MCF 10A (cell line): Measurements from ENCODE around the gene ALDH9A1. TPM values are rescaled to one million over a fixed set of nuclear protein-coding genes. Genes with fewer than 3 reads are reported as not detected.
A peak's percentile ranks its signal among the peaks of the same experiment; 100 is the strongest.
"Not testable (repeated sequence)": the region's sequence is repeated elsewhere in the genome, so short reads cannot be mapped to it uniquely, and the experiment has no call there.

Experiments
- BruUV-seq: library from RNA; stranded (reverse); fragments of 400-500 nt; replicated peaks from 2 replicates; lab custom pipeline; 2021; lab: Mats Ljungman, UMichigan
- CTCF ChIA-PET: fragments of 300-600 bp; sonication (Branson Sonifier 250); formaldehyde crosslinking; extraction: SDS; loops from one replicate; lab custom pipeline; 2021; ENCODE audit warnings: antibody characterized with exemption, inconsistent platforms; lab: Yijun Ruan, JAX
- POLR2A ChIA-PET: fragments of 300-600, 350-650 bp; sonication (Branson Sonifier 250); formaldehyde crosslinking; extraction: SDS; loops from one replicate; lab custom pipeline; 2020; ENCODE audit warnings: antibody characterized with exemption, inconsistent platforms; lab: Yijun Ruan, JAX
- DNase-seq: peaks from one replicate; pipeline ENCODE4 v3.0.0-alpha.2; 2018; ENCODE audit not compliant: unreplicated experiment
- H3K27ac Mint-ChIP-seq: one replicate; pipeline ENCODE4 v1.8.0; 2022; ENCODE audit warnings: mild to moderate bottlenecking, low read depth, mixed read lengths; ENCODE audit not compliant: unreplicated experiment
- H3K27me3 Mint-ChIP-seq: one replicate; pipeline ENCODE4 v1.8.0; 2022; ENCODE audit warnings: mixed read lengths; ENCODE audit not compliant: insufficient read depth, unreplicated experiment
- H3K36me3 Mint-ChIP-seq: one replicate; pipeline ENCODE4 v1.8.0; 2022; ENCODE audit warnings: mild to moderate bottlenecking, moderate library complexity, mixed read lengths; ENCODE audit not compliant: insufficient read depth, unreplicated experiment
- H3K4me1 Mint-ChIP-seq: one replicate; pipeline ENCODE4 v1.8.0; 2022; ENCODE audit warnings: mixed read lengths; ENCODE audit not compliant: insufficient read depth, unreplicated experiment
- H3K4me3 Mint-ChIP-seq: one replicate; pipeline ENCODE4 v1.8.0; 2022; ENCODE audit warnings: mild to moderate bottlenecking, moderate library complexity, mixed read lengths; ENCODE audit not compliant: unreplicated experiment
- H3K9me3 Mint-ChIP-seq: one replicate; pipeline ENCODE4 v1.8.0; 2022; ENCODE audit warnings: mixed read lengths; ENCODE audit not compliant: unreplicated experiment
- CTCF ChIP-seq: fragments of 200-600 bp; IDR thresholded peaks from one replicate; pipeline ENCODE4 v1.8.0; 2022; ENCODE audit warnings: antibody characterized with exemption, mild to moderate bottlenecking; ENCODE audit not compliant: unreplicated experiment
- intact Hi-C: fragments of 100-400 bp; cut with micrococcal nuclease; formaldehyde crosslinking; loops from 2 replicates; pipeline ENCODE4 v1.14.1; 2022
- total RNA-seq: library from RNA; stranded (reverse); gene quantifications from 2 replicates; pipeline ENCODE4 v1.2.3, GENCODE V29; 2022

Gene ALDH9A1
- total RNA-seq, 1 experiment from 2014 or later: 67.1 TPM

GRCh38 chr1:165644064-165644735 is 54.2 kb downstream of the ALDH9A1 start:
- CTCF ChIA-PET: interaction anchor here (0.6 to 5.4 kb wide), 11 partner anchors 11 to 275 kb away, joined by 3 to 52 read pairs (median 4); partner anchors contain the start of gene MGST3
- H3K36me3 Mint-ChIP-seq: peaks cover 16% of the 10 kb centered on the region
- H3K27ac Mint-ChIP-seq: no peak overlapping the region
- no peaks in the 10 kb centered on the region for H3K9me3 Mint-ChIP-seq
- DNase-seq: peak; percentile 55
- TF ChIP-seq CTCF: no peak
- no peaks in the 10 kb centered on the region for H3K27me3 Mint-ChIP-seq
- H3K4me1 Mint-ChIP-seq: peaks cover 17% of the 10 kb centered on the region
- no TSS peak for BruUV-seq
- intact Hi-C loops: no loop called here
- no peak overlapping the region for H3K4me3 Mint-ChIP-seq
- POLR2A ChIA-PET: interaction anchor here (0.8 to 4.2 kb wide), 6 partner anchors 9 to 54 kb away, joined by 3 to 46 read pairs (median 6); partner anchors contain the start of genes ALDH9A1 and MGST3

- H3K27me3 Mint-ChIP-seq: no peaks in the 10 kb centered on the region
- BruUV-seq: no TSS peak
- peaks cover 24% of the 10 kb centered on the region for H3K4me1 Mint-ChIP-seq
- CTCF ChIA-PET: interaction anchor here (0.6 to 1.8 kb wide), 6 partner anchors 12 to 1763 kb away, joined by 3 to 10 read pairs (median 4); no protein-coding TSS in a partner anchor
- no peaks in the 10 kb centered on the region for H3K9me3 Mint-ChIP-seq
- intact Hi-C loops: no loop called here
- no peak for TF ChIP-seq CTCF
- POLR2A ChIA-PET: interaction anchor here (0.8 to 1.2 kb wide), 3 partner anchors 8 to 54 kb away, joined by 3 to 6 read pairs (median 3); partner anchors contain the start of gene MGST3
- DNase-seq: no peak
- no peak overlapping the region for H3K27ac Mint-ChIP-seq
- H3K36me3 Mint-ChIP-seq: peaks cover 28% of the 10 kb centered on the region
- H3K4me3 Mint-ChIP-seq: no peak overlapping the region
Measured at GRCh38 chr1:165641231-165641987, 57.0 kb downstream of the ALDH9A1 start.

GRCh38 chr1:165639821-165640623 is 58.3 kb downstream of the ALDH9A1 start:
- Mint-ChIP-seq H3K9me3 (no peaks in the 10 kb centered on the region), H3K36me3 (peaks cover 34% of the 10 kb centered on the region), H3K27ac (no peak overlapping the region), H3K27me3 (no peaks in the 10 kb centered on the region), H3K4me3 (no peak overlapping the region), H3K4me1 (peaks cover 14% of the 10 kb centered on the region)
- intact Hi-C loops: no loop called here
- no TSS peak for BruUV-seq
- POLR2A ChIA-PET: no interaction called here
- no peak for DNase-seq
- no peak for TF ChIP-seq CTCF
- CTCF ChIA-PET: interaction anchor here (1.8 to 6.0 kb wide), 2 partner anchors 14 to 39 kb away, joined by 4 to 31 read pairs; no protein-coding TSS in a partner anchor

- peaks cover 34% of the 10 kb centered on the region for H3K36me3 Mint-ChIP-seq
- DNase-seq, H3K27me3 Mint-ChIP-seq, BruUV-seq, H3K9me3 Mint-ChIP-seq, H3K4me3 Mint-ChIP-seq, intact Hi-C loops: not testable (repeated sequence)
- H3K4me1 Mint-ChIP-seq: peaks cover 30% of the 10 kb centered on the region
- peak overlapping the region; percentile 78 for H3K27ac Mint-ChIP-seq
- CTCF ChIA-PET: interaction anchor here (0.7 to 6.0 kb wide), 4 partner anchors 37 to 1685 kb away, joined by 3 to 31 read pairs (median 4); no protein-coding TSS in a partner anchor
- POLR2A ChIA-PET: interaction anchor here (1.5 kb wide), 1 partner anchor 10 kb away, joined by 3 read pairs; no protein-coding TSS in a partner anchor
Measured at GRCh38 chr1:165638211-165638610, 60.2 kb downstream of the ALDH9A1 start.
